Measurements from ENCODE around the gene EHBP1L1. TPM values are rescaled to one million over a fixed set of nuclear protein-coding genes. Genes with fewer than 3 reads are reported as not detected.

EHBP1L1 gene
- total RNA-seq, 1 donor from 2014 or later = 31.6 TPM

- FAIRE-seq (no peak), DNase-seq (ENCODE audit: low read depth) (no peak)
- no peaks in the 10 kb centered on the region for H3K27me3 ChIP-seq (ENCODE audit: control insufficient read depth, insufficient read depth, low read length)
- H3K36me3 ChIP-seq (ENCODE audit: control insufficient read depth, insufficient read depth, low read length) = peaks cover 53% of the 10 kb centered on the region
- no peak for TF ChIP-seq CTCF (IDR thresholded peaks at IDR 0.05; ENCODE audit: insufficient read depth, low read length, severe bottlenecking)
- no peak overlapping the region for H3K4me3 ChIP-seq (ENCODE audit: low read depth, low read length)
Measured at GRCh38 chr11:65633390-65634108, 57.7 kb downstream of the EHBP1L1 start.

- H3K36me3 ChIP-seq (ENCODE audit: control insufficient read depth, insufficient read depth, low read length) = peaks cover 48% of the 10 kb centered on the region
- no peak for DNase-seq (ENCODE audit: low read depth)
- no peak overlapping the region for H3K4me3 ChIP-seq (ENCODE audit: low read depth, low read length)
- no peak for TF ChIP-seq CTCF (IDR thresholded peaks at IDR 0.05; ENCODE audit: insufficient read depth, low read length, severe bottlenecking)
- no peak for FAIRE-seq
- no peaks in the 10 kb centered on the region for H3K27me3 ChIP-seq (ENCODE audit: control insufficient read depth, insufficient read depth, low read length)
Measured at GRCh38 chr11:65634109-65634436, 58.2 kb downstream of the EHBP1L1 start.

GRCh38 chr11:65634440-65634839, 58.6 kb downstream of the EHBP1L1 start:
- H3K36me3 ChIP-seq (ENCODE audit: control insufficient read depth, insufficient read depth, low read length) = peaks cover 46% of the 10 kb centered on the region
- no peak for TF ChIP-seq CTCF (IDR thresholded peaks at IDR 0.05; ENCODE audit: insufficient read depth, low read length, severe bottlenecking)
- no peaks in the 10 kb centered on the region for H3K27me3 ChIP-seq (ENCODE audit: control insufficient read depth, insufficient read depth, low read length)
- H3K4me3 ChIP-seq (ENCODE audit: low read depth, low read length) = no peak overlapping the region
- DNase-seq (ENCODE audit: low read depth) = no peak
- FAIRE-seq = no peak

- no peak for FAIRE-seq
- DNase-seq (ENCODE audit: low read depth) = no peak
- no peak overlapping the region for H3K4me3 ChIP-seq (ENCODE audit: low read depth, low read length)
- no peaks in the 10 kb centered on the region for H3K27me3 ChIP-seq (ENCODE audit: control insufficient read depth, insufficient read depth, low read length)
- peaks cover 41% of the 10 kb centered on the region for H3K36me3 ChIP-seq (ENCODE audit: control insufficient read depth, insufficient read depth, low read length)
- no peak for TF ChIP-seq CTCF (IDR thresholded peaks at IDR 0.05; ENCODE audit: insufficient read depth, low read length, severe bottlenecking)
Measured at GRCh38 chr11:65634905-65635731, 59.3 kb downstream of the EHBP1L1 start.

- no peak for FAIRE-seq
- Histone ChIP-seq H3K27me3 (ENCODE audit: control insufficient read depth, insufficient read depth, low read length) (no peaks in the 10 kb centered on the region), H3K36me3 (ENCODE audit: control insufficient read depth, insufficient read depth, low read length) (peaks cover 30% of the 10 kb centered on the region), H3K4me3 (ENCODE audit: low read depth, low read length) (no peak overlapping the region)
- DNase-seq (ENCODE audit: low read depth) = no peak
- no peak for TF ChIP-seq CTCF (IDR thresholded peaks at IDR 0.05; ENCODE audit: insufficient read depth, low read length, severe bottlenecking)
Measured at GRCh38 chr11:65636108-65637031, 60.5 kb downstream of the EHBP1L1 start.
